HG03159 (cell line): ENCODE results near the gene ADORA1.

Experiments used
- ATAC-seq: cut with Tn5 transposase; IDR thresholded peaks from one replicate; pipeline ENCODE4 v1.9.1; 2021; ENCODE audit warnings: mild to moderate bottlenecking, moderate library complexity; ENCODE audit not compliant: unreplicated experiment

Gene ADORA1

DNA sequence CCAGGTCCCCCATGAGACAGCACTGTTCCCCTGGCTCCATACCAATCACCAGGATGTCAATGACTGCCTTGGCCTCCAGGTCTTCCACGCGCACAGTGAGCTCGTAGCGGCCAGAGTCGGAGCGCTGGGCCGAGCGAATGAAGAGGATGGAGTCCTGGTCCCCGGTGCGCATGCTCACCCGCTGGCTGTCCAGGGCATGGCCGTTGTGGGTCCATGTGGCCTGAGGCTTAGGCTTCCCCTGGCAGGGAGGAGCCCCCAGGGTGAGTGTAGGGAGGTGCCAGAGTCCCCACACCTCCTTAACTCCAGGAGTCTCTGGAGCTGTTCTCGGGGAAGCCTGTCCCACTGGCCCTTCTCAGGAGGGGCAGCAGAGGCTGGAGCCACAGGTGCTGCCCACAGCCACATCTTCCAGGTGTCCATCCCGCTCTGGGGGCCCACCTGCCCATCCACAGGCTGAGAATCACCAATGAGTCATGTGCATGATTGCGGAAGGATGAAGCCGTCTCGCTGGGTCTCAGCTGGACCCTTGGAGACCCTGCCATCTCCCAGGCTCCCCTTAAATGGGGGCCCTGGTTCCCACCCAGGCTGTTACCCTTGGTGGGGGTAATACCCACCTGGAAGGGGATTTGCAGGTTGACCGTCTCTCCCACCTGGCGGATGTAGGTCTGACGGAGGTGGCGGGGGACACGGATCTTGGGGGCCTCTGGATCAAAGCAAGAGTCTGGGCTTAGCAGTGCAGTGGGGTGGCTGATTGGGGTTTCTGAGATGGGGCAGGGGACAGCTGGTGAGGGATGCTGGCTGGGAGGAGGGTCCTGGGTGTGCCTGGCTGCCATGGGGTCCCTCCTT, 44.0 kb downstream of the ADORA1 start:
- no peak for ATAC-seq

DNA sequence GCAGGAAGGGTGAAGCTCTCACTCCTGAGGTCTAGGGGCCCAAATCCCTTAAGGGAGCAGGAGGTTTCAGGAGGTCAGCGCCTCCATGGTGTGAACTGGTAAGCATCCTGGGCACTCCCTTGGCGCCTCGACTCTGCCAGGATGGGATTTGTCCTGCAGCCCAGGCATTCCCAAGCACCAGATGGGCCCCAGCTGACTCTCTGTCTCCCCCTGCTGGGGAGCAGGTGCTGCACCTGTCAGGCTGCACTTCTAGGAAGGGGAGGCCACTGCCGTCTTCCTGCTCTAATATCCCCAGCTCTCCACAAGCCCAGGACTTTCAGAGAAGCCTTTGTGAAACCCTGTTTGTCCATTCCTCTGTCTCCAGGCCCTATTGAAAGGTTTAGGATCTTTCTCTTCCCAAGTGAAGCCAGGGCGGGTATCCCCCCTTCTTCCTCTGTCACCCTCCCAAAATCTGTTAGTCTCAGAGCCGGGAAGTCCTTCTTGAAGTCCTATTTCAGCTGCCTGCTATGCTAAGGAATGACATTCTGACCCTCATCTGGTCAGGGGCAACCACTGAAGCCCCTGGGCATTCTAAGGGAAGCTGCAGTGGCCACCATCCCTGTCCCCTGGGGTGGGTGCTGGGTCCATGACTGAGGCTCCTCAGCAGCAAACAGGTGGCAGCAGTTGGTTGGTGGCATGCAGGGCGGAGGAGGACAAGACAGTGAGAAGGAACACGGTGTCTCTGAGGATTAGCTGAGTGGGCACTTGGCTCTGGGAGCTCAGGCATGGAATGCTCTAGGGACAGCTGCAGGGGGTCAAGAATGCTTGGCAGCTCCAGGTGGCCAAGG, 44.9 kb downstream of the ADORA1 start:
- ATAC-seq: no peak

DNA sequence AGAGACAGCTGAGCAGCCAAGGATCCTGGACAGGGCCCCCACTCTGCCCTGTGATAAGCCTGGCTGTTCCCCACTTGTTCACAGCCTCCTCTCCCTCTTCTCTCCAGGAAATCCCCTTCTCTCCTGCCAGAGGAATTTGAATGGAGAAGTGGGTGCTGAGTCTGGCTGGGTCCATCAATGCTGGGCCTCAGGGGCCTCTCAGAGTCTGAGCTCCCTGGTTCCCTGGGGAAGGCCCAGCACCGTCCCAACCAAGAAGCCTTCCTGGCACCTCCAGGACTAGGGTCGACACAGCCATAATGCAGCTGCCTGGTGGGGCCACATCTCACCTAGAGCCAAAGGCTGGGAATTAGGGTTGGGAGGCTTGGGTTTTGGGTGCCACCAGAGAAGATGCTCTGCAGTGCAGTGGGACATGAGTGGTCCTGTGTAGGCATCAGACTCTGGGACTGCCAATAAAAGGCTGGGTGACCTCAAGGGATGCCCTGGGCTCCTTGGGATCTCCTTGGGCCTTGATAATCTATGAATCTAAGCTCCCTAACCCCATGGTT, 45.6 kb downstream of the ADORA1 start:
- no peak for ATAC-seq

DNA sequence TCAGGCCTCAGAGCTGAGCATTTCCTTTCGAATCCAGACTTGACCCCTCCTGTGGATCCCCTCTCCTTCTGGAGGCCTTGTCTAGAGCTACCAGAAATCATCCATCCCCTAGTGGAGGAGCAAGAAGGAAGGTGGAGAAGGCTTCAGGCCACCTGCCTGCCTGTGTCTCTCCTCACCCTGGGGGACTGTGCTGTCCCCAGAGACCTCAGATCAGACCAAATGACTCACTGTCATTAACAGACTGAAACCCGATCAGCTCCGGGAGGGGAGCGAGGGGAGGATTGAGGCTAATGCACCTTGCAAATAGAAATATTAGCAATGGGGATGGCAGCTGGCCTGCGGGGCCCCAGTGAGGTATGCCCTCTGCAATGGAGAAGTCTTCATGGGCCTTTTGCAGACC, 46.0 kb downstream of the ADORA1 start:
- peak; percentile 82 for ATAC-seq

DNA sequence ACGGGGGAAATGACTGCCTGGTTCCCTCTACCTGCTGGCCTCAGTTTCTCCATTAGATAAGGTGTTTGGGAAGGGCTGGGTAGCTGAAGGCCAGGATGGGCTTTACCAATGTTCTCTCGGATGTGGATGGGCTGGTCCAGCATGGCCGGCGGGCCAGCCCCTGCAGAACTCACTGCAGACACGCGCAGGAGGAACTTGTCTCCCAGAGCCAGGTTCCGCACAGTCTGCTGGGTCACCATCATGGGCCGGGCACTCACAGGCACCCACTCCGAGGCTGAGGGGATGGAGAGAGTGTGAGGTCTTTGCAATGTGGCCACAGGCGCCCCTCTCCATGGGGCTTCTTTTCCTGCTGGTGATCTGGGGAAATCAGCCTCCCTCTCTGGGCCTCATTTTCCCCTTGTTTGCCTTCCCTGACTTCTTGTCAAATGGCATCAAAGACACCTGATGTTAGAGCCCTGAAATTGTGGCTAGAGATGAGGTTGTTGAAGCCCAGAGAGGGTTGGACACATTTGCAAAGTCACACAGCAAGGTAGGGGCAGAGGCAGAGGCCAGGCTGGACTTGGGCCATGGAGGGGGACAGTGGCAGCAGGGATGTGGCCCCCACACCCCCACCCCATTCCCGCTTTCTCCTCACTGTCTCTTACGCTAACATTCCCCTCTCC, 46.9 kb downstream of the ADORA1 start:
- ATAC-seq: no peak

DNA sequence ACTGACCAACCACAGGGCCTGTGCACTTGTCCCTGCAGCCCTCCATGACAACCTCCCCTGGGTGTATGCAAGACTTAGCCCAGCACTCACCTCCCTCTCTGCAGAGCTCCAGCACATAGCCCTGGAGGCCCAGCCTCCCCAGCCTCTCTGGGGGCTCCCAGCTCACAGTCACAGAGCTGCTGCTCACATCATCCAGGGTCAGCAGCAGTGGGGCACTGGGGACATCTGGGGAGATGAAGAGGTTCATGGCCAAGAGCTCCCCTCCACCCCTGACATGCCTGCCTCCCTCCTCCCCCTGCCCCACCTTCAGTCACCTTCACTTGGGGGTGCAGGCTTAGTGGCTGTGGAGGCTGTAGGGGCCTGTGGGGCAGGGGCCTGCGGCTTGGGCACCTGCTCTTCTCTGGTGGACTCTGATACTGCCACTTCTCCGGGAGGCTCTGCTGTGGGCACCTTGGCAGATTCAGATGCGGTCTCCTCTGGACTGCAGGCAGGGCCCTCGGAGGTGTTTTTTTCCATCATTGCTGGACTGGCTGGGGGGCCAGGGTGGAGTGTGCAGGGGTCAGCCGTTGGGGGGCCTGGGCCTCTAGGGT, 47.8 kb downstream of the ADORA1 start, which contains the start of gene MYBPH:
TSS of gene MYBPH (minus strand) at position 590 of the 590 bp plus-strand sequence. CDS start at position 519, 71 bp downstream.
- no peak for ATAC-seq

DNA sequence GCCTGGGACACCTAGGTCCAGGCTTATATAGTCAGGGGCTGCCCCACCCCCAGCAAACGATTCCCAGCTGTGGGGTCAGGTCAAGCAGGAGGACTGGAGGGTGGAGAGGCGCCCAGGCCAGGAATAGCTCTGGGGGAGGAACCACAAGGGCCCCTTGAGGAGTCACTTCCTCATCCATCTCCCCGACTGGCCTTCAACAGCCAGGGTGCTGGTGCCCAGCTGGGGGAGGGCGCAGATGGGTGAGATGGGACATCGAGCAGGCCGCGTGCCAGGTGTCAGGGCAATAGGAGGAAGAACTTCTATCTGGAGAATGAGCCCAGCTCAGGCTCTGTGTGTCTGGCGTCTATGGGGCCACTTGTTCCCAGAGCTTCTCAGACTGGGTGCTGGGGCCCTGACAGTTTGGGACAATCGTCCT, 48.3 kb downstream of the ADORA1 start:
- ATAC-seq: no peak

DNA sequence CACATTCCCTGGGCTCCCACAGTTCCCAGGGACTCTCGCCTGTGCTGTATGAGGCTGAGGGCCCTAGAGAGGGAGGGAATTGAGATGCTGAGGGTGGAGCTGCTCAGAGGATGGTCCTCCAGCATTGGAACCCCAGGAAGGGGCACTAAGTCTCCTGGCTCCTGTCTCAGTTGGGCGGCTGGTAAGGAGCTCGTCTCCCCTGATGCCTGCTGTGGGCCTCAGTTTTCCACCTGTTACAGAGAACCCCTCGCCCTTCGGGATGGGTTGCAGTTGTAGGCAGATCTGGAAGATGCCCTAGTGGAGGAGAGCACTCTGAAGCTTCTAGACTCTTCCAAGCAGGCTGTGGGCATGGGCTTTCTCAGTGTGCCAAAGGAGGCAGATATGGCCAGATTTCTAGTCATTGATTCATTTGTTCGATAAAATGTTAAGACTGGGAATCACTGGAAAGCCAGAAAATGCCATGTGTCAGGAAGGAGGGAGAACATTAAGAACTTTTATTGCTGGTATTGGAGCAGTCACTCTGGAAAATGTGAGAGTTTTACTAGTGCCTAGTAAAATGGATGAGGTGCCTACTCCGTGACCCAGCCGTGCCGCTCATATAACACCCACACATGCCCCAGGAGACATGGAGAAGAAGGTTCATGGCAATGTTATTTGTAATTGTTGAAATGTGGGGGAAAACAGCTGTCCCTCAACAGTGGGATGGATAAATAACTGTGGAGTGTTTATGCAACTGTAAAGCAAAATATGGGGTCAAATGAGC, 48.9 kb downstream of the ADORA1 start:
- no peak for ATAC-seq

DNA sequence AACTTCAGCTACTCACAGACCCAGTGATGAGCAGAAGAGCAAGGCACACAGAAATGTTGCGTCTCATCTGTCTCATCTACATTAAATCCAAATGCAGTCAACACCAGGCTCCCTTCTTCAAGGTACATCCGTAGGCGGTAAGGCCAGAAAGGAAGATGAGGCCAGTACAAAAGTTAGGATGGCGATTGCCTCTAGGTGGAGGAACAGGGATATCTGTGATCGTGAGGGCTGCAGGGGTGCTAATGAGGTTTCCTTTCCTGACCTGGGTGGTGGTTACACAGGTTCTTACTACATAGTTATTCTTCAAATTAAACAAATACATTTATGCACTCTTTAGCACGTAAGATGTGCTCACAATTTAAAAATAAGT, 49.5 kb downstream of the ADORA1 start:
- no peak for ATAC-seq

DNA sequence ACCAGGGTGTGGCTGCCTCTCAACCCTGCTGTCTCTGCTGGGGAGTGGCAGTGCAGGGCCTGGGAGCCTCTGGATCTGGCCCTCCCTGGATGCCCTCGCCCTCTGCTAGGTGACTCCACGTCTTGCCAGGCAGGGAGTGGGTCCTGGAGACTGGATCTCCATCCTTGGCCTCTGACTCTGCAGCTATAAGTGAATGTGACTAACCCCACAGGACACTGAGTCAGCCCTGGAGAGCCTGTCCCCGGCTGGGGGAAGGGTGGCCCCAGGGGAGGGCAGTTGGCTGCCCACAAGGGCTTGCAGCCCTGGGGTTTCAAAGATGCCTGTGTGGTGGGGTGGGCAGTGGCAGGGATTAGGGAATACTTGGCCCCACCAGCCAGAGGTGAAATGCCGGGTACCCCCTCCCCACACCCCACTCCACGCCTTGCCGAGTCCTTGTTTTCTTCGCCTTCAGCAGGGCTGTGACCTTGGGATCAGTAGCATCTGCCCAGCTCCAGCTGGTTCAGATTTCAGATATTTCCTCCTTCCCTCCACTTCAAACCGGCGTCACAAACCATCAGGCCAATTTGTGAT, 50.0 kb downstream of the ADORA1 start:
- ATAC-seq: no peak

DNA sequence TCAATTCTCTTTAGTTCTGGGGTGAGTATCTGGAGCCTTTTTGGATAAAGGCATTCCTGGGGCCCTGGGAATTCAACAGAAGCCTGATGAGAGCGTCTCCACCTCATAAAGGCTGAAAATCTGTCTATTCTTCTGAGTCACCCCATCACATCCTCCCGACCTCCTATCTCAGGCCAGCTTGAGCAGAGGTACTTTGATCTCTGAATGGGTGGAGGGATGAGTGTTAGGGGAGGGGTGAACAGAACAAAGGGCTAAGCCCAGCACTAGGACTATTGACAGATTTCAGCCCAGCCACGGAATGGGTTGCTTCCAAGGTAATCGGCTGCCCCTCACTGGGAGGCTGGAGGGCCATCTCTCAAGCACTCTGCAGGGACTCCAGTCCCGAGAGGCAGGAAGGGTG, 50.6 kb downstream of the ADORA1 start:
- ATAC-seq: no peak

DNA sequence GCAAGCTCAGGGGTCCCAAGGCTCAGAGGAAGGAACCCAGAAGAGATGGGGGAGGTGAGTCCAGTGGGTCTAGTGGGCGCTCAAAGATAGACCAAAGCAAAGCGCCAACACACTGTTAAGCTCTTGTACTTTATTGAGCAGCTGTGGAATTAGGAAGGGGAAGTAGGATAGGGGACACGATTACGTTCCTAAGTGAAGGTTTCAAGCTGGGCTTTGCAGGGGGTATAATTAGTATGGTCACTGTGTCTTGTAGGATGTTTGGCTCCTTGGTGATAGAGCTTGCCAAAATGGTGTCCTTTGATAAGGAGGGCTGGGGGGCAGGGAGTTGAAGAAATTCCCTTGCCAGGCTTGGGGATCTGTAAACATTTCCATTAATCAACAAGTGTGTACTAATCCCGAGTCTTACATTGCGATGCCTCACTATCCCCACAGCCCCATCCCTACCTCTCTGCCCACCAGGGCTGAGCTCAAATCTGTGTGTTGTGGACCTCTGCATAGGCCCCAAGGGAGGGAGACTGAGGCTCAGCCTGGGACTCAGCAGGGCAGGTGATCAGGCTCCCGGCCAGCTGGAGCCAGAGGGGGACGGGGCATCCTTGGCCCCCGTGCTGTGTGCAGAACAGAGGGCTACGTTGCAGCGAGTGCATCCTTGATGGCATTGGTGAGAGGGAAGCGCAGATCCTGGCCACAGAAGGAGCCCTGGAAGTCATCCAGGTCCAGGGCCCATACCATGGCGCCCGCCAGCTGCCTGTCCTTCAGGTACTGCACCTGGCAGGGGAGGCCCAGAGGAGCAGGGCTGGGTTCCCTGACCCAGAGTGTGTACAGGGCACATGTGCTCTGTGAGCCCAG, 51.5 kb downstream of the ADORA1 start:
- ATAC-seq: no peak

DNA sequence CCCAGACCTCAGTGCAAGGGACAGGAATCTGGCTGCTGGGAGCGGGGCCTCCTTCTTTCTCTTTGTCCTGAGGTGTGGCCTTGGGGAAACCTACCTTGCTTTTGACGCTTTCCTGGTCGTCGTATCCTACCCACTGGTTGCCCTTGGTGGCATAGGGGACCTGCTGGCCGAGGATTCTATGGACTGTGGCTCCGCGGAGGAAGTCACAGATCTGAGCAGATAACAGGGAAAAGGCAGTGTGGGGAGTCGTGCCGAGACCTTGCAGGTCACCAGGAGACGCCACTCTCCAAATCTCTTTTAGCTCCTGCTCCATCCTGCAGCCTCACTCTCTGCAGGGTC, 52.1 kb downstream of the ADORA1 start:
- ATAC-seq: no peak

DNA sequence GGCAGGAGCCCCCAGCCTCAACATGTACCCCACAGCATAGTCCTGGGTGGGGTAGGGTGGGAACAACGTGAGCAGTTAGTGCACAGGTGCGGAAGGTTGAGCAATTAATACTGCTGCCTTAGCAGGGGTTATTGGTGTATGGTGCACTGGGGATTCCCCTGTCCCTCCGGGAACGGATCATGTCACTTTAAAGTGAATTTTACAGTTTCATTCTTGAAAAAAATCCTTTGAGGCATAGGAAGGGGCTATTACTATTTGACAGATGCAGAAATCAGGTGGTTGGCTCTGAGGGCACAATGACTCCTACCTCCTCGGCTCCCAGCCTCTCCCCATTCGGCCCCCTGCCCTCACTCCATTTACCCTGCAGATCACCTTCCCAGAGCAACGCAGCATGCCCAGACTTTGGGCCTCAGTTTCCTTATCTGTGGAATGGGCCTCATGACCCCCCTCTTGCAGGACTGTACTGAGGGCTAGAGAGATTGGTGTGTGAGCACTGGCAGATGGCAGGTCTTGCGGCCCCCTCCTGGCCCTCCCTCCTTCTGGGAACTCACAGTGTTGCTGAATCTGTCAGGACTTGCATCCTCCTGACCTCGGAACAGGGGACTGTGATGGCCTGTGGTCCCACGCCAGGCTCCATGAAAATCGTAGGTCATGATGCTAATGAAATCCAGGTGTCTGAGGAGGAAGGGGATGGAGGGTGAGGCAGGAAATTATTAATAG, 53.2 kb downstream of the ADORA1 start:
- no peak for ATAC-seq

DNA sequence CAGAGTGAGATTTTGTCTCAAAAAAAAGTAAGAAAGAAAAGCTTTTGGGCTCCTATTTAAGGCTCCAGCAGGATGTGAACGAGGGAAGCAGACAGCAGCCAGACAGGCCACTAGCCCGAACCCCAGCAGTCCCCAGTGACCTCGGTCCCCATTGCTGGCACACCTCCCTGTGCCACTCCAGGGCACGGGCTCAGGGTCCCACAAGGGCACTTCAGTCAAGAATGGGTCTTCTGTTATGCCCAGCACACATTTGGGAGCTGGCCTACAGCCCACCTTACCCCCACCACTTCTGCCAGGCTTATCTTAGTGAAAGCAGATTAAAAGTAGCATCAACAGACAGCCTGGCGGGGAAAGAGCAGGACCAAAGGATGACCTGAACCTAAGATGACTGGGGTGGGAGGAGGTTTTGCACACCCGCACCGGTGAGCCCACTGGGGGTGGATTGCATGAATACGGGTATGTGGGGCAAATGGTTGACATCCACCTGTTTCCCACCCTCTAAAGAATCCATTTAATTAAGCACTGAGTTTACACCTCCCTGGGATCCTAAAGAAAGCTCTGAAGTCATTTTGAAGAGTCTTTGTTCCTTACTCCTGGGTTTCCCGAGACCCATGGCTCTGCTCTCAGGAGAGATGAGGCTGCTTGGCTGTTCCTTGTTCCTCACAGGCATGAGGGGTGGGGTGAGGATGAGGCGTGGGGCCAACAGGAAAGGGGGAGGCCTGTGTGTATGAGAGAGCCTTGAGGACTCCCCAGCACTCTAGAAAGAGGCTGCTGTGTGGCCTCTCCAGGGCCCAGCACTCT, 54.3 kb downstream of the ADORA1 start:
- no peak for ATAC-seq

DNA sequence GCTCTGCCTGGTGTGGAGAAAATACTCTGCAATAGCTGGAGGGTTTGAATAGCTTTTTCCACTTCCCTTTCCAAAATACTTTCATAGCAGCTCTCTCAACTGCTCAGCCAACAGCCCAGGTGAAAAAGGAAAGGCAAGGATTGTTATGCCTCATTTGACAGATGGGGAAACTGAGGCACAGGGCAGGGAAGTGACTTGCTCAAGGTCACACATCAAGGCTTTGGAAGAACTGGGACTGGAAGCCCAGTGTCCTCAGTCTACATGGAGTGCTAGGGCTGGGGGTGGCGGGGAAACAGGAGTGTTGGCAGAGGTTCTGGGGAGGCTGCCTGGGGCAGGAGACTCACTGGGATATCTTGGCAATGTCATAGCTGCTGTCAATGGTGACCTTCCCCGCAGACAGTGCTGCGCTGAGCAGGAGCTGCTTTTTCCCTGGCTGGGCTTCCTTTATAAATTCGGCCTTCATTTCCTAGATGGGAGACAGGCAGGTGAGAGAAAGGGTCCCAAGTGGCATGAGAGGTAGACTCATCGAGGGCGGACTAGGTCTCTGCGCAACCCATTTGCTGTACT, 54.9 kb downstream of the ADORA1 start:
- no peak for ATAC-seq

DNA sequence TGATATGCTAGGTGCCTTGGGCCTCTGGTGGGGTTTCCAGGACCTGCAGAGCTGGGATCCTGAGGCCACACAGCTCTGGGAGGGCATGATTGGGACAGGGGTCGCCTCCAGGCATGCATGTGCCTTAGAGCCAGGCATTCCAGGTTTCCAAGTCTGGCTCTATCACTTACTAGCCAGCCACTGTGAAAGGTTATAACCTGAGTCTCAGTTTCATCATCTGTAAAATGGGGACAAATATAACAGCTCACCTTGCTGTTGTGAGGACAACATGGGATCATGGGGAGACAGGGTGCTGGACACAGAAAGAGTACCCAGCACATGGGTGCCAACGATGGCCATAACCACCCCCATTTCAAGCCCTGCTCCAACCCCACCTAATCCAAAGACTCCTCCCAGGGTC, 56.3 kb downstream of the ADORA1 start:
- no peak for ATAC-seq
